ENCODE measurements around the gene MYH6.
A peak's percentile ranks its signal among the peaks of the same experiment; 100 is the strongest.
"Not testable (repeated sequence)": the region's sequence is repeated elsewhere in the genome, so short reads cannot be mapped to it uniquely, and the experiment has no call there.

The MYH6 gene

GRCh38 chr14:23389396-23389795, 18.7 kb downstream of the MYH6 start:
- no peak for DNase-seq

DNA sequence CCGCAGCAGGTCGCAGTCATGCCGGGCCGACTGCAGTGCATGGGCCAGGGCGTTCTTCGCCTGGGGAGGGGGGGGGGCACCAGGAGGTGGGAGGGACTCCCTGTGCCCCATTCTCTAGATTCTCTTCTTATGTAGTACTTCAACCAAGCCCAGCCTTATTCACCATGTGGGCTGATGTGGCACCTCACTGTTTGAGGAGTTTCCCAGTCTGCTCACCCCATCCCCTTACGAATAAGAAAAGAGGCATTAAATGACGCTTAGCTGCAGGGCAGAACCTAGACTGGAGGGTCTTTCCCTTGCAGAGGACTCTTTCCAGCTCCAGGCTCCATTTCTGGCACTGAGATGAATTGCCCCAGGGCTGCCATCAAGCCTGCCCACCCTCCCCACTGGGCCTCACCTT, 19.1 kb downstream of the MYH6 start:
- no peak for DNase-seq

DNA sequence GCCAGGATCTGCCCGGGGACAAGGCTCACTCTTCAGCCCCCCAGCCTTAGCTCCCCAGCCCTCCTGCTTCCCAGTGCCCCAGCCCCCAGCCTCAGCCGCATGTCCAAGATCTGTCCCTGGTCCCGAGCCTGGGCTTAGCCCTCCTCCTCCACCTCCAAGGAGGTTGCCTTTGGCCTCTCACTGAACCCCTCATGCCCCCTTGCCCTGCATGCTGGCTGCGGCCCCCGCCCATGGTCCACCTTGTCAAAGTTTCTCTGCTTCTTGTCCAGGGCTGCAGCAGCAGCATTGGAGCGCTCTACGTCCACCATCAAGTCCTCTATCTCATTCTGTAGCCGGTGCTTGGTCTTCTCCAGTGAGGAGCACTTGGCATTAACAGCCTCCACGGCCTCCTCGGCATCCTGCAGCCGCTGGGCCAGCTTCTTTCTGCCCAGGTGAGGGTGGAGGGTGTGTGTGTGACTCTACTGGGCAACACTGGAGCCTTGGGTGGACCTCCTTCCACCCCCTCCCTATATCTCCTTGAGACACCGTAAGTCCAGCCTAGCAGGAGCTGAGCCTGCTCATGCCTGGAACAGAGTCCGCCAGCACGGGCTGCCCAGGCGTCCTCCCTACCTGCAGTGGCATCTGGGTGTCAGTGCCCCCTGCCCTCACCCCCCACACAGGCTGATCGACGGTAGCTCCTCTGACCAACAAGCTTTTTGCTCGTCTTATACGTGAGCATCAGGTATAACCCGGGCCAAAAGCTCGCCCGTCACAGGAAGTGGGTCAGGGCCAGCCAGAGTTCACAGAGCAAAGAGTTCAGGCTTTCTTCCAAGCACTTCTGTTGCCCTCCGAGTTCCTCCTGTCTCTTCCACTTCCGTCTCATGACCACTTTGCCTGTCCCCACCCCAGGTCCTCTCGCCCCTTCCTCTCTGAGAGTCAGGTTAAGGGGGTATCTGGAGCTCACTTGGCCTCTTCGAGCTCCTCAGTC, 19.9 kb downstream of the MYH6 start:
- DNase-seq, result no peak

GRCh38 chr14:23386999-23387398, 21.1 kb downstream of the MYH6 start:
- DNase-seq, result no peak

- DNase-seq, result not testable (repeated sequence)
Measured at GRCh38 chr14:23386266-23386657, 21.8 kb downstream of the MYH6 start.

DNA sequence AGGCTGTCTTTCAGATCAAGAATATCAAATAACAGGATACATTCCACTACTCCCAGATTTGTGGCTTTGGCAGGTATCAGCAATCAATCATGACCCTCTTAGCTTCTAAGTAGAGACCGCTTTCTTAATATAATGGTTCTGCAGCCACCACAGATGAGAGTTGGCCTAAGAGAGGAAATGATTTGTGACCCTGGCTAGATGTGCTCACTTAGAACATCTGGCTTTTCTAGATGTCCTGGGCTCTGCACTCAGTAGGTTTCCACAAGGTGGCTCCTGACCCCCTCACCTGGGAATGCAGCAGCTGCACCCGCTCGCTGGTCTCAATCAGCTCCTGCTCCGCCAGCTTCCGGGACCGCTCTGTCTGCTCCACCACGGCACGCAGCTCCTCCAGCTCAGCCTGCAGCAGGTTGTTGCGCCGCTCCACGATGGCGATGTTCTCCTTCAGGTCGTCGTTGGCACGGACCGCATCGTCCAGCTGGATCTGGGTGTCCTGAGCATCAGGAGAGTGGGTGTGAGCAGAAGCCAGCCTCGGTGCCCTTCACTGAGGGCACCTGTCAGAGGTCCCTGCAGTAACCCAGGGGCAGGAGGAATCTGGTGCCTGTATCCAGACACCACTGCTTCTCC, 22.3 kb downstream of the MYH6 start:
- DNase-seq, result no peak

DNA sequence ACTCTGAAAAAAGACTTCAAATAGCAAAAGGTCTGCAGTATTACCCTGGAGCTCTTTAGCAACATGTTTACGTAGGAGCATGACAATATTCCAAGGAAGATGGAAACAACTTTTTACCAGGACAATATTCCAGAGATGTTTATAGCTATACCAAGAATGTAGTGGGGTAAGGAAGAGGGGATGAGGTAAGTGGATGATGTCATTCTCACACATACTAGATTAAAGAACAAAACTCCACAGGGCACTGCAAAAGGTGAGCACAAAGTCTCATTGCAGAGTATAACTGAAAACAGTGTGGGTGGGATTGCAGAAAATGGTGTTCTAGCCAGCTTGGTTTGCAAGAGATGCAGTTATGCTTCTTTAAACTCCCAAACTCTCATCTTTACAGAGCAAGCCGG, 22.8 kb downstream of the MYH6 start:
- no peak for DNase-seq

- DNase-seq, result no peak
Measured at GRCh38 chr14:23384364-23385080, 23.6 kb downstream of the MYH6 start.

DNA sequence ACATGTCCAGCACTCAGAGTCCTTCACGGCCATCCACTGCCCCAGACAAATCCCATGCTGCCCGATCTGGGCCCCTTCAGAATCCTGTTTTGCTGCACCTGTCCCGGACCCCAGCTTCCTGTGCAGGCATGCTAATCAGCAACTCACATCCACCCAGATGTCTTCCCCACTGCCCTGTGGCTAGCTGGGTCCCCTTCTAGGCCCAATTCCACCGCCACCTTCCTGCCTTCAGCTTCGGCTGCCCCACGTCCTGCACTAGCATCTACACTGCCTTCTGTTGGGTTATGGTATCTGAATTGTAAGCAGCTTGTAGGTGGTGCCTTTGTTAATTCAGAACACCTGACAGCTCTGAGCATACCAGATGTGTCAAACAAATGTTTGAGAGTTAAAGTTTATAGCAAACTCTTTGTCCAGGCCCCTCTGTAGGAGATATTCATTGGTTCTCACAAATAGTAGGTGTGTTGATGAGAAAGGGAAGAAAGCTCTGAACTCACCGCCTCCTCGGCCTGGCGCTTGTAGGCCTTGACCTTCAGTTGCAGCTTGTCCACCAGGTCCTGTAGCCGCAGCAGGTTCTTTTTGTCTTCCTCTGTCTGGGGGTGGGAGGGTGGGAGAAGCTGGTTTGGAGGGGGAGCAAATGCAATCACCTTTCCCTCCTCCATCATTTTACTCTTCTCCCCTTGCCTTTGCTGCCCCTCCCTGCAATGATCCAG, 25.2 kb downstream of the MYH6 start:
- no peak for DNase-seq

- no peak for DNase-seq
Measured at GRCh38 chr14:23382276-23382675, 25.8 kb downstream of the MYH6 start.

DNA sequence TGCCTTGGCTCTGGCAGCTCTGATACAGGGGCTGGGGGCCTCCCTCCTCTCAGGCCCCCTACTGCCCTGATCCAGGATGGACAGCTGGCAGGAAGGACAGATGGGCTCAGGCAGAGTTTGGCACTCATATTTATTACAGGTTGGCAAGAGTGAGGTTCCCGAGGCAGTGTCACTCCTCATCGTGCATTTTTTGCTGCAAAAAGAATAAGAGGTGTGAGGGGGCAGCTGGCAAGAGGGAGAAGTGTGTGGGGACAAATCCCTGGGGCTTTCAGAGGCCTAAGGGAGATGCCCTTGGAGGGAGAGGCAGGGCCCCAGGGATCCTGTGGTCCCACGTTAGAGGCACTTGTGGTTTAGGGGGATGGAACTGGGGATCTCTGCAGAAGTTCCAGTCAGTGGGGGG, 26.2 kb downstream of the MYH6 start:
- no peak for DNase-seq

DNA sequence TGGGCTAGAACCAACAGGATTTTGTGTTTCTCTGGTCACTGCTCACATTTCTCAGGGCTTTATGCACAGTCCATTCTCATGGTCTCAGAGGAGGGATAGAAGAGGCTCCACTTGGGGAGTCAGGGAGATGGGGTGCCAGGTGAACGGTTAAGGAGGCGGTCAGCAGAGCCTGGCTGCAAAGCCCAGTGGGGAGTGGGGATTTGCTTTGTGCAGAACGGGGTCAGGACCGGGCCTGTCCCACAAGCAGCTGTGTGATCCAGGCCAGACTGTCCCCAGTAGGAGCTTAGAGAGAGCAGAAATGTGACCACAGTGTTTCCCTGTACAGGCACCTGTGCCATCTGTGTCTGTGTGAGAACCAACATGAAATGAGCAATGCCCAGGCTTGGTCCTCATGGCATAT, 27.1 kb downstream of the MYH6 start:
- DNase-seq, result no peak

GRCh38 chr14:23380197-23380914, 27.7 kb downstream of the MYH6 start:
- no peak for DNase-seq

- peak; percentile 55 for DNase-seq
Measured at GRCh38 chr14:23379366-23380196, 28.5 kb downstream of the MYH6 start.

DNA sequence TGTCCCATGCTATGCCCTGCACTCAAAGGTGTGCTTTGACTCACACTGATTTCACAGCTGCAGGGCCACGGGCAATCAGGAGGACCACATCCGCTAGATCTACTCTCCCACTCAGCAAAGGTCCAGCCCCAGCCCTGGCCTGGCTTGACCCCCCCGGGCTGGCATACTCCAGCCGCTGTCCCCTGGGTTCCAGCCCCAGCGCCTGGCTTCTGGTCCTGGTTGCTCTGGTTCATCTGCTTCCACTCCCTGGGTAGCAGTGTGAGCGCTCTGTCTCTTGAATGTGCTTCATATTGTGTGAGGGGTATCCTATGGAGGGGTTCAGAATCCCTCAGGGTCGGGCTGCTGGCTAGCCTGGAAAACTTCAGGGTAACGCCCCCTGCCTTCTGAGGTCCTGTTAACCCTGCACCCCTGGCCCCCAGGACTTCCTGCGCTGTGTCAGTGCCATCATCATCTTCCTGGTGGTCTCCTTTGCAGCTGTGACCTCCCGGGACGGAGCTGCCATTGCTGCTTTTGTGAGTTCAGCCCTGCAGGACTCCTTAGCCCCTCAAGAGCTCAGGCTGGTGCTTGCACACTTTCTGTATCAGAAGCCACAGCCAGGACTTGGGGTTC, 29.4 kb downstream of the MYH6 start:
- no peak for DNase-seq

DNA sequence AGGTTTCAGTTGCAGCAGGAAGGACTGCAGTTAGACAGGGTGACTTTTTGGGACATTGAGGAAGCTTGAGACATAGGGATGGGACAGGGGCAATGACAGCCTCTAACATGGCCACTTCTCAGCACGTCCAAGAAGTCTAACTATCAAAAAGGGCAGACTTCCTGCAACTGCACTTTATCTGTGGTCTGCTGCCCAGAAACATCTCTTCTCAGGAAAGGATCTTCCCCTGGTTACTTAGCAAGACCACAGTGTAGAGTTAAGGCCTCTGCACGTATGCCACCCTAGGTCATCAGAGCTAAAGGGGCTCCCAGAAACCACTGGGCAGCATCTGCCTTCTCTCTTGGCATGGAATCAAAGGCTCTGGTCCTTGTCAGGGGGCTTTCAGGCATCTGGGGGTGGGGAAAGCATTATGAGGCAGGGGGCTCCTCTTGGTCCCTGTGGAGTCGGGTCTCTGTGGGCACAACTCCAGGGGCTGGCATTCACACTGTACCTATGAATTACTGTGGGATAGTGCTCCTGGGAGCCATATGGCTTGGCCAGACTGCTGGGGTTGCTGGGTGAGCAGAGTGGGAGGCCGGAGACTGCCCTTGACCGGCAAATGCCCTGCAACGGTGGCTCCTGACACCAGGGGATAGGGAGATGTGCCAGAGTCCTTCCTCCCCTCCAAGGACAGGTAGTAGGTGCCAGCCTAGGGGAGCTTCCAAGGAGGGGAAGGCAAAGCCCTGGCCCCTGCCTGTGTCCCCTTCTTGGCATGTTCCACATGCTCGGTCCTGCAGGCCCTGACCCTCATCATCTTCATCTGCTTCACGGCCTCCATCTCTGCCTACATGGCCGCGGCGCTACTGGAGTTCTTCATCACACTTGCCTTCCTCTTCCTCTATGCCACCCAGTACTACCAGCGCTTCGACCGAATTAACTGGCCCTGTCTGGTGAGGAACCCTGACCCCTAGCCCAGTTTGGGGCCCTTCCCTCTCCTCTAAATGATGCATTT, 30.2 kb downstream of the MYH6 start:
- no peak for DNase-seq

DNA sequence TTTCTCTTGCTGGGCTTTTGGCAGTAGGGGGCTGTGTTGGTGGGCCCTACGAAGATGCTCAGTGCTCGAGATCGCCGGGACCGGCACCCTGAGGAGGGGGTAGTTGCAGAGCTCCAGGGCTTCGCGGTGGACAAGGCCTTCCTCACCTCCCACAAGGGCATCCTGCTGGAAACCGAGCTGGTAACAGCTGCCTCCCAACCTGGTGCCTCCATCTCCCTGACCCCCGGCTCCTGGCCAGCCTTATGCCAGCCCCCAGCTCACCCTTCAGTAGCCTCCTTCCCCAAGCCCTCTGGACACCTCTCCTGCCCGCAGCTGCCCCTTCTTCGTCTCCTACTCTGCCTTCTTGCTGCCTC, 30.9 kb downstream of the MYH6 start:
- no peak for DNase-seq

DNA sequence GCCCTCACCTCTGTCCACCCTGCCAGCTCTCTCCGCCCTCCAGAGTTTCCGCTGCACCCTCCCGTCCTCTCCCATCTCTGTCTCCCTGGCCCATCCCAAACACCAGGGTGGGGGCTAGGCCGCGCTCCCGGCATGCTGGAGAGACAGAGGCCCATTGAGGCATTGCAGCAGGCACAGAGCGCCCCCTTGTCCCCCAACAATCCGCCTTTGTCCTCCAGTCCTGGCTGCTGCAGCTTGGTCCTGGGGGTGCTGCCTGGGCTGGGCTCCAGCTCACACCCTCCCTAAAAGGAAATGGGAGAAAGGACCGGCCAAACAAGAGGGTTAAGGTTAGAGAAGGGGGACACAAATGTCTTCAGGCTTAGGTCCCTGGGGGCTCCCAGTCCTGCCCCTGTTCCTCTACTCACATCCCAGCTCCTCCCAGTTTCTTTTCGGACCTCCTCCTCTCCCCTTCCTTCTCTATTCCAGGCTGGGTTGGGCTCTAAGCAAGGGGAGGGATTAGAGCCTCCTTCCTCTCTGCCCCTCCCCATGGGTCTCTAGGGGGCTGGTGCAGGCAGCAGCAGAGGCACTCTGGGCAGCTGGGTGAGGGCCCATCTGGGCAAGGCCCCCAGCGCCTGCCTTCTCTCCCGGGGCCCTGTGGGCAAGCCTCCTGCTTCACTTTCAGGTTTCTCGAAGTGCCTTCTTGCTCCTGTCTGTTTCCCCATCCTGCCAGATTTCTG, 31.4 kb downstream of the MYH6 start, which contains the start of gene CMTM5:
Gene CMTM5 (plus strand): TSS at position 565 of the 716 bp plus-strand sequence. CDS start 206 bp downstream, outside the sequence.
- DNase-seq, result no peak

Data from stimulated activated CD4-positive, alpha-beta T cell treated with anti-CD3 and anti-CD28 coated beads, Interleukin-1b, Interleukin-23, amount 100 ng/mL, for 48 hours (primary cell).